Nephron (organoid): ENCODE results near the gene RPLP1.

Experiments
- H3K27ac Mint-ChIP-seq, 3 experiments: 2 replicates each; pipeline ENCODE4 v1.8.0; 2020; ENCODE audit warnings: mixed read lengths in 3 of 3, mild to moderate bottlenecking in 2 of 3, moderate library complexity in 1 of 3
- H3K27me3 Mint-ChIP-seq: 2 replicates; pipeline ENCODE4 v1.8.0; 2021; ENCODE audit warnings: low read depth, mild to moderate bottlenecking, moderate library complexity, mixed read lengths
- H3K36me3 Mint-ChIP-seq: 2 replicates; pipeline ENCODE4 v1.8.0; 2020; ENCODE audit warnings: low read depth, mixed read lengths
- H3K4me1 Mint-ChIP-seq: 2 replicates; pipeline ENCODE4 v1.8.0; 2020; ENCODE audit warnings: mixed read lengths
- H3K4me3 Mint-ChIP-seq, 3 experiments: 2 replicates each; pipeline ENCODE4 v1.8.0; 2020; ENCODE audit warnings: mild to moderate bottlenecking in 3 of 3, mixed read lengths in 3 of 3, moderate library complexity in 2 of 3
- H3K9me3 Mint-ChIP-seq: 2 replicates; pipeline ENCODE4 v1.8.0; 2020; ENCODE audit warnings: mixed read lengths
- TF ChIP-seq, protein P1 (sequence below), 3 experiments: fragments of 200-600 bp; sonication (generic); IDR thresholded peaks; one replicate each; pipeline ENCODE4 v1.5.0; 2021; ENCODE audit warnings: antibody characterized with exemption in 3 of 3; ENCODE audit not compliant: unreplicated experiment in 3 of 3

Gene RPLP1

DNA sequence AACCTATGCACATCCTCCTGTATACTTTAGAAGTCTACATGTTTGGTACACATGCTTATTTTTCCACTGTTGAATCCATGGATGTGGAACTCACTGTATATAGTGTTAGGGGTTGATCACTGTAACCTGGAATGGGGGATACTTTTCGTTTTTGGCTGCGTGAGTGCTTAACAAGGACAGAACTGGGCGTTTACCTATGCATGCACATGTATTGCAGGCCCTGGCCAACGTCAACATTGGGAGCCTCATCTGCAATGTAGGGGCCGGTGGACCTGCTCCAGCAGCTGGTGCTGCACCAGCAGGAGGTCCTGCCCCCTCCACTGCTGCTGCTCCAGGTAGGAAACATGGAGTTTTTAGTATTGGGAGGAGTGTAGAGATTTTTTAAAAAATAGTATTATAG, 2.3 kb downstream of the RPLP1 start:
- TF ChIP-seq, protein P1, sequence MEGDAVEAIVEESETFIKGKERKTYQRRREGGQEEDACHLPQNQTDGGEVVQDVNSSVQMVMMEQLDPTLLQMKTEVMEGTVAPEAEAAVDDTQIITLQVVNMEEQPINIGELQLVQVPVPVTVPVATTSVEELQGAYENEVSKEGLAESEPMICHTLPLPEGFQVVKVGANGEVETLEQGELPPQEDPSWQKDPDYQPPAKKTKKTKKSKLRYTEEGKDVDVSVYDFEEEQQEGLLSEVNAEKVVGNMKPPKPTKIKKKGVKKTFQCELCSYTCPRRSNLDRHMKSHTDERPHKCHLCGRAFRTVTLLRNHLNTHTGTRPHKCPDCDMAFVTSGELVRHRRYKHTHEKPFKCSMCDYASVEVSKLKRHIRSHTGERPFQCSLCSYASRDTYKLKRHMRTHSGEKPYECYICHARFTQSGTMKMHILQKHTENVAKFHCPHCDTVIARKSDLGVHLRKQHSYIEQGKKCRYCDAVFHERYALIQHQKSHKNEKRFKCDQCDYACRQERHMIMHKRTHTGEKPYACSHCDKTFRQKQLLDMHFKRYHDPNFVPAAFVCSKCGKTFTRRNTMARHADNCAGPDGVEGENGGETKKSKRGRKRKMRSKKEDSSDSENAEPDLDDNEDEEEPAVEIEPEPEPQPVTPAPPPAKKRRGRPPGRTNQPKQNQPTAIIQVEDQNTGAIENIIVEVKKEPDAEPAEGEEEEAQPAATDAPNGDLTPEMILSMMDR (IDR thresholded peaks at IDR 0.05; ENCODE audit: unreplicated experiment in 3 of 3), result no peak

DNA sequence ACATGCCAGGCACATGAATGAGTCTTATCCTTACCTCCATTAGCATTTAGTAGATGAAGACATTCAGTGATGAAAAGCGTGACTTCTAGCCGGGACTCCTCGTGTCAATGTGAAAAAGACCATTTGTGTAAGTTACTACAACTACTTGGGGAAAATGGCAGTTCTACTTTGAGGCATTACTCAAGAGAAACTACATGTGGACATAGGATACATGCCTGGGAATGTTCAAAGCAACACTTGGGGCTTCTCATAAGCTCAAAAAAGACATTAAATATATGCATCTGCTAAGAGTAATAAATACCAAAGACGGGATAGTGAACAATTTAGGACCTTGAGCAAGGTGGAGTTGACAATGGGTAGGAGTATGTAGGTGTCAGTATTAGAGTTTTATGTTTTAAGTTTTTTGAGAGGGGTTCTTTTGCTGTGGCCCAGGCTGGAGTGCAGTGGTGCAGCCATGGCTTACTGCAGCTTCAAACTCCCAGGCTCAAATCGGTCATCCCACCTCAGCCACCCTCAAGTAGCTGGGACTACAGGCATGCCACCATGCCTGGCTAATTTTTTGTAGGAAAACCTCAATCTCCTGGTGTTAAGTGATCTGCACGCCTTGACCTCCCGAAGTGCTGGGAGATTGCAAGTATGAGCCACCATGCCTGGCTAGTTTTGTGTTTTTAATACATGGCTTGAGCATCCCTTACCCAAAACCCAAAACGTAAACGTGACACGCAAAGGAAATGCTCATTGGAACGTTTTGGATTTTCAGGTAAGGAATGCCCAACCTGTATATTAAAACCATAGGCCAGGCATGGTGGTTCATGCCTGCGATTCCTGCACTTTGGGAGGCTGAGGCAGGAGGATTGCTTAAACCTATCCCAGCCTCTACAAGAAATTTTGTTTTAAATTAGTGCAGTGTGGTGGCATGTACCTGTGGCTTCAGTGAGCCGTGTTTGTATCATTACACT, 3.9 kb downstream of the RPLP1 start:
- Mint-ChIP-seq H3K27me3 (no peaks in the 10 kb centered on the region), H3K9me3 (no peaks in the 10 kb centered on the region), H3K36me3 (peaks cover 41% of the 10 kb centered on the region), H3K4me1 (peaks cover 33% of the 10 kb centered on the region), H3K4me3 (peak overlapping the region; percentile 31 to 59 (median 46)), H3K27ac (no peak overlapping the region)
- TF ChIP-seq, protein P1 (IDR thresholded peaks at IDR 0.05; ENCODE audit: unreplicated experiment in 3 of 3), result no peak

More for the DNA sequence above, 2.3 kb downstream of the RPLP1 start:
- H3K27me3 Mint-ChIP-seq, result no peaks in the 10 kb centered on the region
- H3K4me3 Mint-ChIP-seq, result peak overlapping the region; percentile 93 to 98 (median 96)
- peaks cover 41% of the 10 kb centered on the region for H3K36me3 Mint-ChIP-seq
- H3K4me1 Mint-ChIP-seq, result peaks cover 33% of the 10 kb centered on the region
- H3K9me3 Mint-ChIP-seq, result no peaks in the 10 kb centered on the region
- H3K27ac Mint-ChIP-seq, result peak overlapping the region in 2 of 3 experiments; percentile 0 to 17

DNA sequence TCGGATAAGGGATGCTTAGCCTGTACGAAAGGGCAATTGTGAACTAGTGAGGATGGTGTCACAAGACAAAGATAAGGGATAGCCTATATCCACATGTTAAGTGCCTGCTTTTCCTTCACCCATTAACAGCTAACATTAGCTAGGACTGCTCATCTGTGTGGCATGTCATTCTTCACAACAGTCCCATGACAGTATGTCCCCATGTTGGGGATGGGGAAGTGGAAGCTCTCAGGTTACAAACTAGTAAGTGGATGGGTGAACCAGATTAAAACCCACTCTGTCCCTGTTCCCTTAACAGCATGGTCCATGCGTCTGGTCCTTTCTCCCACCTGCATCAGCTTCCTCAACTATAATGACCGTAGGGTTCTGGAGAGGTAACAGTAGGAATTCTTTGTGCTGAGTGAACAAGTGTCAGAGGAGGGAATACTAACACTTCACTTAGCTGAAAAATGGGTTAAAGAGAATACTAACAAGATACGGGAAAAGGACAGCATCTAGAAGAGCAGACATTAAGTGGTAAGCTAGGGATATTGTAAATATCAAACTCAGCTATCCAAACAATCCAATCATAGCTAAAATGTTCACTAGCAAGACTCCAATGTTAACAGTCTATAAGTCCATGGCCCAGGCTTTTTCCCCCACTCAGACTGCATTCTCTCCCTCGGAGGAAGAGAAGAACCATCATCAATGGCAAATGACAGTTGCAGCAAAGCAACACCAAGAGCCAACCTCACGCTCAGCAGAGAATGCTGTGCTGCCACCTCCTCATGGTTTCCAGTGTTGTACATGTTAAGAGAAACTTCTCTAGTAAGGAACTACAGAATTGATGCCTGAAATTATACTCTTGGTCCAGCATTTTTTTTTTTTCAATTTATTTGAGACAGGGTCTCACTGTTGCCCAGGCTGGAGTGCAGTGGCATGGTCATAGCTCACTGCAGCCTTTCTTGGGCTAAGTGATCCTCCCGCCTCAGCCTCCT, 5.0 kb downstream of the RPLP1 start:
- Mint-ChIP-seq H3K27ac (peak overlapping the region in 1 of 3 experiments; percentile 2), H3K4me1 (peaks cover 28% of the 10 kb centered on the region), H3K9me3 (no peaks in the 10 kb centered on the region), H3K36me3 (peaks cover 41% of the 10 kb centered on the region), H3K4me3 (no peak overlapping the region), H3K27me3 (peaks cover 3% of the 10 kb centered on the region)
- TF ChIP-seq, protein P1 (IDR thresholded peaks at IDR 0.05; ENCODE audit: unreplicated experiment in 3 of 3), result no peak

DNA sequence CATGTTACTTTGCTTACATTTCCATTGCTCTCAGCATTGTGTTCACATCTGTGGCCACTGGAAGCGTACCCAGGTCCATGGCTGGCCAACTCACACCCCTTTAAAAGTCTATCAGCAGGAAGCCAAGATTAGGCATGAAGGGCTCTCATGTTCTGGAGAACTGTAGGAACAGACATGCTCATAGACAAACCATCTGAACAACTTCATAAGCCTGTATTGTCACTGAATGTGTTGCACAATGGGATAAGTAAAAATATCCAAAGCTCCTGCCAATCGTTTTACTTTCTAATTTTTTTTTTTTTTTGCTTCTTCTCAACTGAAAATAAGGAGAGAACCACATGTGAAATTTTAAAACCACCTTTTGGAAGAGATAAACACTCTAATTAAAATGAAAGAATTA, 6.4 kb downstream of the RPLP1 start:
- Mint-ChIP-seq H3K4me1 (peaks cover 32% of the 10 kb centered on the region), H3K4me3 (no peak overlapping the region), H3K36me3 (peaks cover 37% of the 10 kb centered on the region), H3K27me3 (peaks cover 3% of the 10 kb centered on the region), H3K9me3 (no peaks in the 10 kb centered on the region), H3K27ac (no peak overlapping the region)
- TF ChIP-seq, protein P1 (IDR thresholded peaks at IDR 0.05; ENCODE audit: unreplicated experiment in 3 of 3), result no peak

DNA sequence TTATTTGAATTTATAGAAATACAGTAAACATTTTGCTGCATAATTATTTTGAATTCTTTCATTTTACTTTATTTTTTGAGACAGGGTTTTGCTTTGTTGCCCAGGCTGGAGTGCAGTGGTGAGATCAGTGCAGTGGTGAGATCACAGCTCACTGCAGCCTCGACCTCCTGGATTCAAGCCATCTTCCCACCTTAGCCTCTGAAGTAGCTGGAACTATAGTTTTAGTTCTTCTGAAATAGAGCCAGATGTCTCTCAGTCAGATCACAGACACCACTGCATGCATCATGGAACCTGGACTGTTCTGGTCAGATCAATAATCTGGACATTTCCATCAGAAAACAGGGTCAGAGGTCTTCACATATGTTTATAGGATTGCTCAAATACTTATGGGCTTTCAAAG, 7.9 kb downstream of the RPLP1 start:
- Mint-ChIP-seq H3K4me1 (peaks cover 18% of the 10 kb centered on the region), H3K9me3 (no peaks in the 10 kb centered on the region), H3K4me3 (no peak overlapping the region), H3K36me3 (peaks cover 24% of the 10 kb centered on the region), H3K27me3 (peaks cover 3% of the 10 kb centered on the region), H3K27ac (no peak overlapping the region)
- TF ChIP-seq, protein P1 (IDR thresholded peaks at IDR 0.05; ENCODE audit: unreplicated experiment in 3 of 3), result no peak
